Measurements from ENCODE around the gene FH.

FH gene

DNA sequence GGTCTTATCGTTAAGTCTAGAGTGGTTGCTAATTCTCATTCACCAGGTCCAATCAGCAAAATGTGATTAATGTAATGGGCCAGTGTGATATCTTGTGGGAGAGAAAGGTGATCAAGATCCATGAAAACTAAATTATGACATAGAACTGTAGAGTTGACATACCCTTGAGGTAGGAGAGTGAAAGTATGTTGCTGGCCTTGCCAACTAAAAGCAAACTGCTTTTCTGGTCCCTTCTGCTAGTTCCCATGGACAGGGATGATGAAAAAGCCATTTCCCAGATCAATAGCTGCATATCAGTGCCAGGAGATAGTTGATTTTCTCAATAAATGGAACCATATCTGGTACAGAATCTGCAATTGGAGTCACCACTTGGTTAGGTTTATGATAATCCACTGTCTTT lies 65.8 kb downstream of the FH start:
- DNase-seq: no peak

DNA sequence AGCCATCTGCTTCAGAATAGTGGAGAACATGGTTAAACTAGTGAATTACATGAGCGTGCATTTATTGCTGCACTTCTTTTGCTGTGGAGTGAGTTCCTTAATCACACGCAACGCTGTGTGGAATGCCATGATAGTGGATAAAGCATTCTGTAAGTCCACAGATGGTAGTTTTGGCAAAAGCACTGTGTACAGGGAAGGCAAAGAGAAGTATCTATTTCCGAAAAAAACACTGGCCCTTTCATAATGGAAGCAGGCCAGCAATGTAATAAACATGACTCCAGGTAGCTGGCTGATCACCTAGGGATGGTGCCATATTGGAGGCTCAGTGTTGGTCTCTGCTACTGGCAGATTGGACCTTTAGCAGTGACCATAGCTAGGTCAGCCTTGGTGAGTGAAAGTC lies 67.6 kb downstream of the FH start:
- no peak for DNase-seq
